H1 (cell line): ENCODE data around the gene ADAM23. TPM values are rescaled to one million over a fixed set of nuclear protein-coding genes. Genes with fewer than 3 reads are reported as not detected.

Source experiments
- CTCF ChIA-PET: fragments of 300-600 bp; sonication (Branson Sonifier 250); formaldehyde crosslinking; loops from one replicate; lab custom pipeline; 2021; ENCODE audit not compliant: partially characterized antibody; lab: Charles Lee
- POLR2A ChIA-PET: fragments of 300-600 bp; sonication (Branson Sonifier 250); formaldehyde crosslinking; loops from one replicate; lab custom pipeline; 2021; ENCODE audit warnings: inconsistent platforms; ENCODE audit not compliant: partially characterized antibody; lab: Charles Lee
- DNase-seq, 2 experiments: peaks; one replicate each; pipeline versions ENCODE4 v3.0.0 to v3.0.0-alpha.2; 2010 to 2022; ENCODE audit warnings: low spot score in 2 of 2, low read depth in 1 of 2, mixed read lengths in 1 of 2
- FAIRE-seq: peaks from 2 replicates; lab custom pipeline; 2011; peaks lifted over from hg19 to GRCh38; lab: Jason Lieb, UNC
- H2AFZ ChIP-seq: 2 replicates; pipeline ENCODE4 v1.8.1; 2012; ENCODE audit warnings: low read length, inconsistent platforms
- H2AK5ac ChIP-seq: 2 replicates; pipeline ENCODE4 v1.6.1; 2013; ENCODE audit warnings: low read depth, low read length
- H2BK120ac ChIP-seq: replicated peaks from 2 replicates; pipeline ENCODE3; 2013; ENCODE audit warnings: low read depth, low read length, inconsistent platforms
- H2BK12ac ChIP-seq: 2 replicates; pipeline ENCODE4 v1.6.1; 2013; ENCODE audit warnings: low read depth, low read length
- H2BK15ac ChIP-seq: 2 replicates; pipeline ENCODE4 v1.6.1; 2013; ENCODE audit warnings: low read length
- H2BK20ac ChIP-seq: 2 replicates; pipeline ENCODE4 v1.6.1; 2013; ENCODE audit warnings: low read length
- H2BK5ac ChIP-seq: 2 replicates; pipeline ENCODE4 v1.6.1; 2013; ENCODE audit warnings: low read depth, low read length
- H3K14ac ChIP-seq: 2 replicates; pipeline ENCODE4 v1.6.1; 2013; ENCODE audit warnings: inconsistent platforms; ENCODE audit not compliant: insufficient read length
- H3K18ac ChIP-seq: 2 replicates; pipeline ENCODE4 v1.6.1; 2013; ENCODE audit warnings: low read length; ENCODE audit errors: extremely low read depth
- H3K23ac ChIP-seq: 2 replicates; pipeline ENCODE4 v1.6.1; 2013; ENCODE audit warnings: inconsistent platforms; ENCODE audit not compliant: insufficient read length
- H3K23me2 ChIP-seq: 2 replicates; pipeline ENCODE4 v1.6.1; 2013; ENCODE audit warnings: low read depth, low read length
- H3K27ac ChIP-seq: 2 replicates; pipeline ENCODE4 v1.6.1; 2011; ENCODE audit warnings: low read depth, low read length, inconsistent platforms
- H3K27me3 ChIP-seq, 4 experiments: replicated peaks in 1 of 4; 1 replicate in 1 of 4; 2 replicates in 3 of 4; pipeline versions ENCODE4 v1.6.1 to v1.8.1; 2011 to 2013; ENCODE audit warnings: low read length in 3 of 4, mild to moderate bottlenecking in 3 of 4, inconsistent platforms in 2 of 4, mixed read lengths in 2 of 4, moderate library complexity in 1 of 4; ENCODE audit not compliant: control insufficient read depth in 3 of 4, insufficient read depth in 3 of 4; ENCODE audit errors: extremely low read depth in 1 of 4
- H3K36me3 ChIP-seq, 4 experiments: 2 replicates each; pipeline versions ENCODE4 v1.6.1 to v1.8.1; 2011 to 2013; ENCODE audit warnings: mild to moderate bottlenecking in 4 of 4, low read length in 3 of 4, moderate library complexity in 2 of 4, control low read depth in 1 of 4, inconsistent platforms in 1 of 4; ENCODE audit not compliant: insufficient read depth in 4 of 4, control insufficient read depth in 2 of 4
- H3K4ac ChIP-seq: replicated peaks from 2 replicates; pipeline ENCODE3; 2013; ENCODE audit warnings: low read length, low read depth, mixed read lengths, inconsistent platforms; ENCODE audit not compliant: insufficient read length
- H3K4me1 ChIP-seq, 4 experiments: replicated peaks in 1 of 4; 1 replicate in 1 of 4; 2 replicates in 3 of 4; pipeline versions ENCODE4 v1.6.1 to v1.8.1; 2011 to 2013; ENCODE audit warnings: low read length in 3 of 4, inconsistent platforms in 2 of 4, mixed read lengths in 1 of 4; ENCODE audit not compliant: insufficient read depth in 4 of 4, control insufficient read depth in 3 of 4
- H3K4me2 ChIP-seq, 2 experiments: 2 replicates each; pipeline versions ENCODE4 v1.6.1 to v1.8.1; 2011 to 2013; ENCODE audit warnings: low read depth in 2 of 2, low read length in 2 of 2, control low read depth in 1 of 2, inconsistent platforms in 1 of 2, mild to moderate bottlenecking in 1 of 2; ENCODE audit not compliant: insufficient read depth in 1 of 2
- H3K4me3 ChIP-seq, 4 experiments: fragments of 200-600, 300-600 bp in 1 of 4; sonication (generic), shearing (Covaris generic), sonication (Bioruptor Twin) in 1 of 4; 2 replicates each; pipeline versions ENCODE4 v1.5.1 to v1.8.1; 2011 to 2016; ENCODE audit warnings: low read length in 4 of 4, low read depth in 3 of 4, control low read depth in 2 of 4, inconsistent platforms in 2 of 4, mild to moderate bottlenecking in 2 of 4, mixed read lengths in 1 of 4, moderate library complexity in 1 of 4; ENCODE audit not compliant: insufficient read depth in 2 of 4; ENCODE audit errors: extremely low read depth in 1 of 4
- H3K56ac ChIP-seq: replicated peaks from 2 replicates; pipeline ENCODE3; 2013; ENCODE audit warnings: low read depth, mild to moderate bottlenecking, mixed read lengths, low read length, inconsistent platforms; ENCODE audit not compliant: insufficient read length
- H3K79me1 ChIP-seq: 2 replicates; pipeline ENCODE4 v1.6.1; 2013; ENCODE audit warnings: low read depth, low read length, control low read depth
- H3K79me2 ChIP-seq, 2 experiments: 2 replicates each; pipeline versions ENCODE4 v1.6.1 to v1.8.1; 2012 to 2013; ENCODE audit warnings: low read length in 2 of 2, mild to moderate bottlenecking in 2 of 2, inconsistent platforms in 1 of 2; ENCODE audit not compliant: insufficient read depth in 2 of 2, control insufficient read depth in 1 of 2
- H3K9ac ChIP-seq, 4 experiments: replicated peaks in 1 of 4; 1 replicate in 1 of 4; 2 replicates in 3 of 4; pipeline versions ENCODE4 v1.6.1 to v1.8.1; 2011 to 2013; ENCODE audit warnings: low read depth in 3 of 4, low read length in 3 of 4, control low read depth in 2 of 4, mild to moderate bottlenecking in 2 of 4, moderate library complexity in 2 of 4, inconsistent platforms in 1 of 4; ENCODE audit errors: extremely low read depth in 1 of 4
- H3K9me3 ChIP-seq, 2 experiments: 2 replicates each; pipeline versions ENCODE4 v1.6.1 to v1.8.1; 2012 to 2013; ENCODE audit warnings: mild to moderate bottlenecking in 2 of 2, moderate library complexity in 2 of 2, control low read depth in 1 of 2, inconsistent platforms in 1 of 2, low read depth in 1 of 2, low read length in 1 of 2, mixed read lengths in 1 of 2; ENCODE audit not compliant: insufficient read depth in 2 of 2
- H4K20me1 ChIP-seq, 2 experiments: replicated peaks in 1 of 2; 2 replicates each; pipeline versions ENCODE3 to v1.8.1; 2011 to 2013; ENCODE audit warnings: inconsistent platforms in 2 of 2, low read length in 2 of 2, mild to moderate bottlenecking in 1 of 2; ENCODE audit not compliant: insufficient read depth in 2 of 2, control insufficient read depth in 1 of 2
- H4K5ac ChIP-seq: 2 replicates; pipeline ENCODE4 v1.6.1; 2013; ENCODE audit warnings: low read length, low read depth, mixed read lengths, inconsistent platforms; ENCODE audit not compliant: insufficient read length
- H4K8ac ChIP-seq: 2 replicates; pipeline ENCODE4 v1.8.0; 2013; ENCODE audit warnings: mild to moderate bottlenecking, moderate library complexity, low read length, inconsistent platforms; ENCODE audit not compliant: insufficient read depth; ENCODE audit errors: extremely low read depth
- H4K91ac ChIP-seq: replicated peaks from 2 replicates; pipeline ENCODE3; 2013; ENCODE audit warnings: low read length, mixed read lengths, inconsistent platforms; ENCODE audit not compliant: insufficient read length
- ASH2L ChIP-seq: fragments of 200-600, 300-600 bp; sonication (generic); IDR thresholded peaks from one replicate; pipeline ENCODE4 v1.7.1; 2017; ENCODE audit warnings: low read length
- BRCA1 ChIP-seq: IDR thresholded peaks from 2 replicates; pipeline ENCODE4 v1.6.1; 2012; ENCODE audit warnings: low read depth, low read length, improper control_type of control experiment
- CBX5 ChIP-seq: fragments of 300-800, 300-1000 bp; sonication (generic); IDR thresholded peaks from 2 replicates; pipeline ENCODE4 v1.7.1; 2016; ENCODE audit warnings: antibody characterized with exemption, low read length, low read depth
- CHD1 ChIP-seq: IDR thresholded peaks from 2 replicates; pipeline ENCODE4 v1.6.1; 2012; ENCODE audit warnings: low read depth, low read length, improper control_type of control experiment
- EGR1 ChIP-seq: IDR thresholded peaks from 2 replicates; pipeline ENCODE4 v1.6.1; 2011; ENCODE audit warnings: low read depth, low read length, borderline replicate concordance
- KDM1A ChIP-seq: fragments of 200-600, 300-600 bp; sonication (generic); IDR thresholded peaks from 2 replicates; pipeline ENCODE4 v1.7.1; 2016; ENCODE audit warnings: mild to moderate bottlenecking, low read length, borderline replicate concordance
- NRF1 ChIP-seq: IDR thresholded peaks from 2 replicates; pipeline ENCODE4 v1.6.1; 2011; ENCODE audit warnings: mild to moderate bottlenecking, low read depth, low read length, improper control_type of control experiment
- POU5F1 ChIP-seq: IDR thresholded peaks from 2 replicates; pipeline ENCODE4 v1.6.1; 2011; ENCODE audit warnings: low read depth, mild to moderate bottlenecking, low read length, moderate library complexity
- RNF2 ChIP-seq: fragments of 200-900, 300-1000 bp; sonication (generic); IDR thresholded peaks from 2 replicates; pipeline ENCODE4 v1.7.1; 2016; ENCODE audit warnings: borderline replicate concordance, low read depth, mild to moderate bottlenecking, antibody characterized with exemption, low read length; ENCODE audit not compliant: poor library complexity, severe bottlenecking; ENCODE audit errors: missing control alignments
- RXRA ChIP-seq: IDR thresholded peaks from 2 replicates; pipeline ENCODE4 v1.6.1; 2011; ENCODE audit warnings: low read depth, mild to moderate bottlenecking, low read length, moderate library complexity; ENCODE audit not compliant: insufficient read depth
- SIN3A ChIP-seq, 2 experiments: IDR thresholded peaks in 1 of 2; conservative IDR thresholded peaks in 1 of 2; 2 replicates each; pipeline ENCODE4 v1.6.1; 2011 to 2012; ENCODE audit warnings: low read length in 2 of 2, improper control_type of control experiment in 1 of 2, low read depth in 1 of 2, mild to moderate bottlenecking in 1 of 2
- SIRT6 ChIP-seq: IDR thresholded peaks from one replicate; pipeline ENCODE4 v1.7.1; 2012; ENCODE audit warnings: low read length, inconsistent platforms
- SUZ12 ChIP-seq: fragments of 200-600 bp; sonication (generic); IDR thresholded peaks from 2 replicates; pipeline ENCODE4 v1.6.1; 2012; ENCODE audit warnings: mild to moderate bottlenecking, inconsistent platforms, low read length, moderate library complexity, mixed read lengths
- TCF12 ChIP-seq: IDR thresholded peaks from 2 replicates; pipeline ENCODE4 v1.6.1; 2011; ENCODE audit warnings: low read depth, mild to moderate bottlenecking, low read length
- ZNF274 ChIP-seq: IDR thresholded peaks from 2 replicates; pipeline ENCODE4 v1.7.0; 2012; ENCODE audit warnings: low read length, borderline replicate concordance; ENCODE audit errors: extremely low read depth
- WGBS, 2 experiments: shearing (Covaris generic) in 1 of 2; methylation state at CpG; one replicate each; pipeline versions ENCODE4 v1.1.6 to v1.1.7; 2013 to 2015; ENCODE audit warnings: low lambda C conversion rate in 2 of 2, mixed read lengths in 2 of 2, inconsistent platforms in 1 of 2, low coverage in 1 of 2, missing lambda C conversion rate in 1 of 2; ENCODE audit not compliant: insufficient replicate concordance in 2 of 2, insufficient coverage in 1 of 2, insufficient read length in 1 of 2; ENCODE audit errors: extremely low coverage in 1 of 2, missing lambda C conversion rate in 1 of 2; 5-methylcytosine and 5-hydroxymethylcytosine counted together
- polyA plus RNA-seq, 7 experiments: library from polyadenylated mRNA; depleted of rRNA in 3 of 7; stranded (reverse) in 5 of 7; unstranded in 2 of 7; fragments of >200 nt in 5 of 7; fragments of 200-250 nt in 2 of 7; gene quantifications; 1 replicate in 5 of 7; 2 replicates in 1 of 7; 4 replicates in 1 of 7; pipeline versions ENCODE4 v1.2.1 to v1.2.3, GENCODE V29; 2011 to 2013; ENCODE audit warnings: missing spikeins in 2 of 7, mixed read lengths in 2 of 7
- total RNA-seq: library from RNA; stranded (reverse); fragmentation: NEBNext Ultra II Directional; extraction: Animal tissue kit (Norgen Biotek cat#: 25700); gene quantifications from 2 replicates; pipeline ENCODE4 v1.2.1, GENCODE V29; 2021

The ADAM23 gene
- total and polyA plus RNA-seq, 2 of the 8 experiments (the other 6 are each of a cell fraction or from before 2014, with no cell fraction given), result 9.9 to 20.8 TPM

DNA sequence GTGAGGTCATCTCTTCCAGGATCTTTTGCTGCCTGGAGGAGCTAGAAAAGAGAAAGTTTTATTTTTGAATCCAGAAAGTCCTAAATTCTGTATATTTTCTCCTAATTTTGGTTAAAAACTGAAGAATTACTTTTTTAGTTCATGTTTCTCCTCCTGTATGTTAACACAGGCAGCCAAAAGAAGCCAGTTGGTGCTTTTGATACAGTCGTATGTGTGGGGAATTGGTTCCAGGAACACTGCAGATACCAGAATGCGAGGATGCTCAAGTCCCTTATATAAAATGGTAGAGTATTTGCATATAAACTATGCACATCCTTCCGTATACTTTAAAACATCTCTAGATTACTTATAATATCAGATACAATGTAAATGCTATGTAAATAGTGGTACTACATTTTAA is 22.6 kb upstream of the ADAM23 start:
- no peak overlapping the region for H3K4ac ChIP-seq
- no peak overlapping the region for H4K5ac ChIP-seq
- no peaks in the 10 kb centered on the region for H3K4me1 ChIP-seq
- H2BK15ac ChIP-seq, result no peak overlapping the region
- H2BK120ac ChIP-seq, result no peak overlapping the region
- H4K91ac ChIP-seq, result no peak overlapping the region
- no peak overlapping the region for H3K14ac ChIP-seq
- H2BK20ac ChIP-seq, result no peak overlapping the region
- H3K4me3 ChIP-seq, result no peak overlapping the region
- CTCF ChIA-PET, result interaction anchor here (1.2 kb wide), 1 partner anchor 29 kb away, joined by 3 read pairs; no protein-coding TSS in a partner anchor
- no peak overlapping the region for H4K8ac ChIP-seq
- no peaks in the 10 kb centered on the region; a peak in 1 of 8 replicates for H3K36me3 ChIP-seq
- H2AFZ ChIP-seq, result no peak overlapping the region
- DNase-seq (no peak), FAIRE-seq (no peak)
- H3K79me2 ChIP-seq, result no peaks in the 10 kb centered on the region
- H3K9me3 ChIP-seq, result peaks cover 3 to 13% of the 10 kb centered on the region in 2 experiments
- 88% methylated on average over 3 of the region's 3 CpGs; no CpG with 5 or more reads in 1 of the 2 experiments for WGBS, 2 experiments
- no peak overlapping the region for H2BK12ac ChIP-seq
- no peaks in the 10 kb centered on the region for H4K20me1 ChIP-seq
- H2BK5ac ChIP-seq, result no peak overlapping the region
- H3K27ac ChIP-seq, result no peak overlapping the region
- no peak overlapping the region for H3K18ac ChIP-seq
- H3K4me2 ChIP-seq, result no peak overlapping the region
- no peaks in the 10 kb centered on the region for H3K79me1 ChIP-seq
- H2AK5ac ChIP-seq, result no peak overlapping the region
- no peak overlapping the region for H3K23ac ChIP-seq
- no peak overlapping the region for H3K9ac ChIP-seq
- POLR2A ChIA-PET, result interaction anchor here (1.2 kb wide), 1 partner anchor 12 kb away, joined by 3 read pairs; no protein-coding TSS in a partner anchor
- H3K56ac ChIP-seq, result no peak overlapping the region
- H3K23me2 ChIP-seq, result no peaks in the 10 kb centered on the region
- no peaks in the 10 kb centered on the region for H3K27me3 ChIP-seq
- TF ChIP-seq RXRA, result no peak
- no peak for TF ChIP-seq ASH2L
- TF ChIP-seq POU5F1, result no peak
- TF ChIP-seq TCF12, result no peak
- no peak for TF ChIP-seq SIRT6
- no peak for TF ChIP-seq CHD1
- no peak for TF ChIP-seq CBX5
- no peak for TF ChIP-seq NRF1
- TF ChIP-seq EGR1, result no peak
- TF ChIP-seq RNF2, result no peak
- TF ChIP-seq KDM1A, result no peak
- TF ChIP-seq ZNF274, result no peak
- TF ChIP-seq SUZ12, result no peak
- TF ChIP-seq BRCA1, result no peak
- no peak for TF ChIP-seq SIN3A (conservative IDR thresholded peaks at IDR 0.05 in 1 of 2, IDR thresholded peaks at IDR 0.05 in 1 of 2; ENCODE audit: low read depth in 1 of 2, low read length in 2 of 2)
